GM19328 (cell line): ENCODE results near the gene SLC52A3.

Source experiments
- ATAC-seq: cut with Tn5 transposase; IDR thresholded peaks from one replicate; pipeline ENCODE4 v1.9.1; 2021; ENCODE audit warnings: mild to moderate bottlenecking, moderate library complexity; ENCODE audit not compliant: unreplicated experiment

SLC52A3 gene

DNA sequence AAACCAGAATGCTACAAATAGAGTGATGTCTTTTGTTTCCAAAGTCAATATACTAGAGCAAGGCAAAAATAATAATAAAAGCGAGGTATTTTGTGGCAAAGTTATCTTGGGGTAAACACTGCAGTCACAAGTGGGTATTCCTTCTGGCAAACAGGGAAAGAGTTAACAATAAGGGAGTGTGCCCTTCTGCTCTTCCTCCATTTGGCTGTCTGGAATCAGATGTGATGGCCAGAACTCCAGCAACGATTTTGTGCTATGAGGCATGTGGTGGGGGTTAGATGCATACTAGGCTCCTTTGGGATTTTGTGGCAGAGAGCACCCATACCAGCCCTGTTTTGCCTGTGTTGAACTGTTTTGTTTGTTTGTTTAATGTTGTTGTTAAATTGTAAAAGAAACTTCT lies 2.4 kb upstream of the SLC52A3 start:
- no peak for ATAC-seq

- no peak for ATAC-seq
These were observed 1.4 kb downstream of the SLC52A3 start for GRCh38 chr20:766906-767305.

- no peak for ATAC-seq
These were observed 4.0 kb downstream of the SLC52A3 start for GRCh38 chr20:764255-764654.

DNA sequence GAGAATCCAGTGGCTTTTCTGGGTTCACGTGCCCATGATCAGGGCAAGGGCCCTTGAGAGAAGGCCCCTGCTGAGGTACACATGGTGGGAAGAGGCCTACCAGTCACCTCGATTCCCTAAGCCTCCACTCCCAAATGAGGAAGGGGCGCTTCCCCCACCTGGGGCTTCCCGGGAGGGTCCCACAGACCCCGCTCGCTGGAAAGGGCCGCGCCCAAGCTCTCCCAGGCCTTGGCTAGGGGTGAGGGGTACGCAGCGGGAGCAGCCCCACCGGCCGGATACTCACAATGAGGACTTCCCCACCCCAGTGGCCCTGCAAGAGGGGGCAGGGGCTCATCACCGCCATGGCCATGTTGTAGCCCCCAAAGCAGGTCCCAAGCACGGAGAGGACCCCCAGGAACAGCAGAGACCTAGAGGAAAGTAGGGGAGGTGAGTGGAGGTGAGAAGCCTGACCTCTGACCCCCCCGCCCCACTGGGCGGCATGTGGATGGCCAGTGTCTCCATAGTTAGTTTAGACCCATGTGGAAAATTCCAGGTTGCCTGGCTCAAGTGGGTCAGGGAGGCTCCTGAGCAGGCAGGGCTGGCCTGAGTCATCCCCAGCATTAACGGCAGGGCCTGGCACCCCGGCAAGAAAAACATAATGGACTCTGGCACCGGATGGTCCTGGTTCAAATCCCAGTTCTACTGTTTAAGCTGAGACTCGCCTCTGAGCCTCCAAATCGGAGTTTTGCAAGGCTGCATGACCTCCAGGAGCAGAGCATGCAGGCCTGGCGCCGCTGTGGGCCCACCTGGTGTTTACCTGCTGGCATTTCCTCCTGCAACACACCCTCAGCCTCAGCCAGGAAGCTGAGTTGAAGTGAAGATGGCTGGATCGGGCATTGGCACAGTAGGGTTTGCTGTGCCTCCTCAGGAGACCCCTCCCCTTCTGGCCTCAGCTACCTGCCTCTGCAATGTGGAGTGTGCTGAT lies 6.6 kb downstream of the SLC52A3 start:
- no peak for ATAC-seq

DNA sequence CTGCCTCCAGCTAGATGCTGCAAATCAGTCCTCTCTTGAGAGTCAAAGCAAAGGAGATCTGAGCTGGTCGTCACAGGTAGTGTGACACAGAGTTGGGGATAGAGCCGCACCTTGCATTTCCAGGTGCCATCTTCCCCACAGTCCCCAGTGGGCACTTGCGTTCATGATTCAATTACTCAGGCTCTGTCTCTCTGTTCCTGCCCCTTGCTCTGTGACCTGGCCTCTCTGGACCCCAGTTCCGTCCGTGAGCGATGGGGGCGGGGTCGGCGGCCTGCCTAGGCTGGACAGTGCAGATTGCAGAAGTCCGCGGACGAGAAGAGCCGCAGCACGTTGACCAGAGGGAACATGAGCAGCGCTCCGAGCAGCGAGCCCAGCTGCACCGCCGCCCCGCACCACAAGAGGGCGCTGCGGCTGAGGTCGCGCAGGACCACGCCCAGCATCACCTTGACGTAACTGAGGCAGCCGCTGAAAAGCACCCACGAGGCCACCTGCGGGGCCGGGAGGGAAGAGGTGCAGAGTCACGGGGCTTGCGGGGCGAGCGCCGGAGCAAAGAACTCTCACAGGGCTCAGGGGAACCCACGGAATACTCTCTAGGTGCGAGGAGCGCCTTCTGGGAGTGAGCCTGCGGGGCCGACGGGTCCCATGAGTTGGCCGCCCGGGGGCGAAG lies 7.4 kb downstream of the SLC52A3 start:
- no peak for ATAC-seq

DNA sequence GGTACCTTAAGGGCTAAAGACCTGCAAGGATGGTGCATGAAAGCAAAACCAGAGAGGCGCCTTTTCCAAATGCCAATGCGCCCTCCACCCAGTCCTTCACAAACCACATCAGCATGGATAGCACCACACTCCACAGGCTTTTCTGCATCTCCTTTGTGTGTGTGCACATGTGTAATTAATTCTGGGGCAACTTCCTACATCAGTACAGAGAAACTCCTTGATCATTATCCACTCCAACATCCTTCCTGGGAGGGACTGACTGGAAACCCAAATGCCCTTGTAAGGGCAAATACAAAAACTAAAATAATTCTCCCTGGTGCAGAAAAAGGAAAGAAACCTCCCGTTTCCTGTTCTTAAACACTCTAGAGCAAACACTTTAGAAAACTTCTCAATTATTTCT lies 10.8 kb downstream of the SLC52A3 start:
- ATAC-seq = no peak

DNA sequence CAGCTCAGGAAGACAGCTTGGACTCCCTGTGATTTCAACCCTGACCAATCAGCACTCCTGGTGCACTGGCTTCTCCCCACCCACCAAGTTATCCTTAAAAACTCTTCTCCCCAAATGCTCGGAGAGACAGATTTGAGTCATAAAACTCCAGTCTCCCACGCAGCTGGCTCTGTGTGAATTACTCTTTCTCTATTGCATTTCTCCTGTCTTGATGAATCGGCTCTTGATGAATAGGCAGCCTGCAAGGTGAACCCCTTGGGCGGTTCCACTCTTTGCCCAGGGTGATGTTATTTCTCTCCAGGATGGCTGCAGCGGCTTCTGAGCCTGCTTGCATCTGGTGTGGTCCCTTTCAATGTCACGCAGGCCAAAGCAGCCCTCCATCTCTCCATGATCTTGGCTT lies 12.4 kb downstream of the SLC52A3 start:
- ATAC-seq = no peak

- no peak for ATAC-seq
These were observed 13.4 kb downstream of the SLC52A3 start for GRCh38 chr20:754904-755303.

DNA sequence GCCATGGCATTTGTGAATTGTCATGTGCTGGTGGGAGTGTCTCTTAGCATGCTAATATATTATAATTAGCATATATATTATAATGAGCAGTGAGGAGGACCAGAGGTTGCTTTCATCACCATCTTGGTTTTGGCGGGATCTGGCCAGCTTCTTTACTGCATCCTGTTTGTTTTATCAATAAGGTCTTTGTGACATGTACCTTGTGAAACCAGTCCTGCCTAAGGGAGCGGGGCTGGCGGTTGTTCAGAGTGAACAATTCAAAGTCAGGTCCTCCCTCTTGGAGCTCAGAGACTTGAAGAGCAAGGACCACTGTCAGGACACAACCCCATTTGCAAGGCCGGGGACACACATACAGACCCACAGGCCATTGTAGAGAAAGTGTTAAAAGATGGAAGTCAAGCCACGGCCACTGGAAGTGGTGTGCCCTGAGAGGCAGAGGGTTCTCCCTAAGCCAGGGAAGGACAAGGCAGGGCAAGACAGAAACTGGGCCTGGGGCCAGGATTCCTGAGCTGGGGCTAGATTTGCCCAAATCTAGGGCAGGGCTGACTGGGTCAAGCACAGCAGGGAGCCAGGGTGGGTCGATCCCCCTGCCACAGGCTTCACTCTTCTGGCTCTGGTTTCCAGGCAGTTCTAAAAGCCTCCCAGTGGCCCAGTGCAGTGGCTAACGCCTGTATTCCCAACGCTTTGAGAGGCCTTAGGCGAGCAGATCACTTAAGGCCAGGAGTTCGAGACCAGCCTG lies 14.2 kb downstream of the SLC52A3 start:
- ATAC-seq = no peak

DNA sequence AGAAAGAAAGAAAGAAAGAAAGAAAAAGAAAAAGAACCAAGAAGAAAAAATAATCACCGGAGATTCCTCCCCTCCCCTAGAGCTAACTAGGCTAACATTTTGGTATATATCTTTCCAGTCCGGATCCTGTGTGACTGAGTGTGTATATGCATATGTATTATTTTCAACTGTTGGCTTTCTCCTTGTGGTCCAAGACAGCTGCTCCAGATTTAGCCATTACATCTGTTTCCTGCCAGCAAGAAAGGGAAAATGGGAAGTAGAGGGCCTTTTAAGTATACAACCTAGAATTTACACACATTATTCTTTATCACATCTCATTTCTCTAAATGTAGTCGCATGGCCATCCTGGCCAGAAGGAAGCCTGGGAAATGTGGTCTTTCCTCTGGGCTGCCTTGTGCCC lies 15.2 kb downstream of the SLC52A3 start:
- no peak for ATAC-seq

DNA sequence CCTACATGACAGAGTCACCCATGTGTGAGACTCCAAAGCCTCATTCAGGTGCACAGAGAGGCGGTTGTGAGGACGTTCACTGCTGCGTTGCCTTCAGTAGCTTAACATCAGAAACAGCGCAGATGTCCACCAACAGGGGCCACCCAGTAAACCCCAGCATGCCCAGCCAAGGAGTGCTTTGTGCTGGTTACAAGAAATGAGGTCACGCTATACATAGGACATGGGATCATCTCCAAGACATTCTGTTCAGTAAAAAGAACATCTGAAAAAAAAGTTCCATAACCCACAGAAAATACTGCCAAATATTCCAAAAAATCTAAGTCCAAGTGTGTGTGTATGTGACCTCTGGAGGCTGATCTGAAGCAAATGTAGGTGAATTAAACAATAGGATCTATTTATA lies 16.0 kb downstream of the SLC52A3 start:
- no peak for ATAC-seq

- no peak for ATAC-seq
These were observed 16.5 kb downstream of the SLC52A3 start for GRCh38 chr20:751761-752160.

DNA sequence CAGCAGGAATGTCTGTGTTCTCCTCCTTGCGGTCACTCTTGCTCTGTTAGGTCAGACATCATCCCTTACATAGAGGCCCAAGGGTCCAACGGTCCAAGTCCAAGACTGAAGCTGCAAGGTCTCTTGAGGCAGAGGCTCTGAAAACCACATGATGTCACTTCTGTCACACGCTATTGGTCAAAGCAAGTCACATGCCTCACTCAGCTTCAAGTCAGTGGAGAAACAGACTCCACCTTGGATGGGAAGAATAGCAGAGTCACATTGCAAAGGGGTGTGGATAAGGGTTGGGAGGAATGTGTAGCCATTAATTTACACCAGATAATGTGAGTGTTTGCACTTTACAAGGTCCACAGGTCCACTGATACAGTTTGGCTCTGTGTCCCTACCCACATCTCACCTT lies 17.5 kb downstream of the SLC52A3 start:
- ATAC-seq = no peak

- no peak for ATAC-seq
These were observed 22.5 kb downstream of the SLC52A3 start for GRCh38 chr20:745683-746301.

GRCh38 chr20:742156-742555 lies 26.1 kb downstream of the SLC52A3 start:
- no peak for ATAC-seq

- no peak for ATAC-seq
These were observed 26.7 kb downstream of the SLC52A3 start for GRCh38 chr20:741620-742019.

DNA sequence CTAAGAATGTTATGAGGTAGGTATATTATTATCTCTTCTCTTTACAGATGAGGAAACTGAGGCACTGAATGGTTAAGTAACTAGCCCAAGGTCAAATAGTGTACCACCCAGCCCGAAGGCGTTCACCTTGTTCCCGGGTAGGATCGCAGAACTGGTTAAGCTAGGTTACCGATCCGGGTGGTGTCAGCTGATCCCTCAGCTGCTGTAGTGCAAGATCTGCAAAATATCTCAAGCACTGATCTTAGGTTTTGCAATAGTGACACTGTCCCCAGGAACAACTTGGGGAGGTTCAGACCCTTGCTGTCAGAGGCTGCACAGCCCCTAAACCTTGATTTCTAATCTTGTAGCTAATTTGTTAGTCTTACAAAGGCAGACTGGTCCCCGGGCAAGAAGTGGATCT lies 28.1 kb downstream of the SLC52A3 start:
- no peak for ATAC-seq

- ATAC-seq = no peak
These were observed 28.6 kb downstream of the SLC52A3 start for GRCh38 chr20:739736-740135.

DNA sequence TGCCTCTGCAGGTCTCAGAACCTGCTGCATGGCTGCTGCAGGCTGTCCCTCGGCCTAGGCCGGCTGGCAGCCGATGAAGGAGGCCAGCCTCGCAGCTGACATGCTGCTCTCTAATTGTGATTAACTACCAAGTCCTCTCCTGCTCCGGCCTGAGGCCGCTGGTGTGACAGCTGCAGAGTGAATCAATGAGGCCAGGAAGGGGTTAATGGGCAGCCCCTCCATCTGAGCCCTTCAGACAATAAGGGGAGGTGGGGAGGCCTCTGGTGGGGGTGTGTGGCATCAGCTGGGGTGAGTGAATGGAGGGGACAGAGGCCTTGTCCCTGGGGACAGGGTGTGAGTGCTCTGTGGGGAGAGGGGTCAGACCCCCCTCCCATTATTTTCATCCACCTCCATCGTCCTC lies 34.4 kb downstream of the SLC52A3 start:
- ATAC-seq = no peak

DNA sequence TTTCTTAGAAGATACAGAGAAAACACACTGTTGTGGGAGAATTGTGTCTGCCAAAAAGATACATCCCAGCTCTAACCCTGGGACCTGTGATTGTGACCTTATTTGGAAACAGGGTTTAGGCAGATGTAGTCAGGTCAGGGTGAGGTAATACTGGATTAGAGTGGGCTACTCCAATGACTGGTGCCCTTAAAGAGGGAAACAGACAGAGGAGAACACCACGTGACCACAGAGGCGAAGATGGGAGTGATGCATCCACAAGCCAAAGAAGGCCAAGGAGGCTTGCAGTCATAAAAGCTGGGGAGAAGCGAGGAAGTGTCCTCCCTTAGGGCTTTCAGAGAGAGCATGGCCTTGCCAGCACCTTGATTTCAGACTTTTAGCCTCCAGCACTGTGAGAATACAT lies 35.6 kb downstream of the SLC52A3 start:
- no peak for ATAC-seq

DNA sequence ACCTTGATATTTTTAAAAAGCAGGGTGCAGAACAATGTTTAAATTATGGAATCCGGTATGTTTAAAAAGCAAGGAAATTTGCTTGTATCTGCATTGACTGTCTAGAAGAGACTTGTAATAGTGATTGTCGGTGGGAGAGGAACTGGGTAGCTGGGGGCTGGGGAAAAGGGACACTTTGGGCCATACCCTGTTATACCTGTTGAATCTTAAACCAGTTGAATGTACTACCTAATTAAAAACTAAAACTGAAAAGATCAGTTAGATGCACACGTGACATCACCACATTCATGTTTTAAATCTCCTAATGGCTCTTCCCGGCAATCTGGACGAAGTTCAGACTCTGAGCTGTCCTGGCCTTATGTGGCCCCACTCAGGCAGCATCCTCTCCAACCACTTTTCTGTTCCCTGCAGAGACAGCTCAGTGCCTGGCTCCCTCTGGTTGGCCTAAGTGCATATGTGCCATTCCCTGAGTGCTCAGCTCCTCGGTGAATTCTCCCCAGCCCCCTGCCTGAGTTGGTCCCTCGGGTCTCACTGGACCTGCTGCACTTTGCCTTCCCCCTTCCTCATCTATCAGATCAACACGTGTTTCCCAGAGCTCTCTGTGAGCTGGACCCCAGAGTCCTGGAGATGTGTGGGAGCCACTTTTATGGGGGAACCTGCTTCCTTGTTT lies 36.3 kb downstream of the SLC52A3 start:
- no peak for ATAC-seq
